Measurements from ENCODE around the gene BMP8B. TPM values are rescaled to one million over a fixed set of nuclear protein-coding genes. Genes with fewer than 3 reads are reported as not detected.

BMP8B gene
- total and polyA plus RNA-seq, 8 donors: 1.4 to 6.4 (median 3.5) TPM

- DNase-seq (no peak), FAIRE-seq (no peak), ATAC-seq (no peak)
- Histone ChIP-seq H3K36me3 (peaks cover 0 to 12% (median 0%) of the 10 kb centered on the region in 3 donors), H3K4me3 (no peak overlapping the region), H3K9me3 (no peaks in the 10 kb centered on the region), H3K27ac (no peak overlapping the region), H3K27me3 (no peaks in the 10 kb centered on the region), H3K4me1 (no peaks in the 10 kb centered on the region)
- no peak for TF ChIP-seq CTCF (IDR thresholded peaks at IDR 0.05)
- WGBS, 2 donors: 95% methylated on average over 16 of the region's 16 CpGs
- intact Hi-C loops (cut with DNase I): no loop called here
Observed at GRCh38 chr1:39760074-39761008, 28.3 kb downstream of the BMP8B start.

GRCh38 chr1:39759436-39759726 is 29.3 kb downstream of the BMP8B start:
- intact Hi-C loops (cut with DNase I): no loop called here
- H3K4me1 ChIP-seq: no peaks in the 10 kb centered on the region
- H3K27ac ChIP-seq: no peak overlapping the region
- no peak overlapping the region for H3K4me3 ChIP-seq
- no peaks in the 10 kb centered on the region for H3K27me3 ChIP-seq
- no peak for DNase-seq
- no peak for ATAC-seq
- H3K36me3 ChIP-seq: peaks cover 0 to 20% (median 0%) of the 10 kb centered on the region in 3 donors
- TF ChIP-seq CTCF (IDR thresholded peaks at IDR 0.05): no peak
- no peak for FAIRE-seq
- H3K9me3 ChIP-seq: no peaks in the 10 kb centered on the region

- no peak overlapping the region for H3K27ac ChIP-seq
- ATAC-seq (no peak), FAIRE-seq (no peak), DNase-seq (no peak)
- intact Hi-C loops (cut with DNase I): no loop called here
- no peaks in the 10 kb centered on the region for H3K4me1 ChIP-seq
- no peak for TF ChIP-seq CTCF (IDR thresholded peaks at IDR 0.05)
- no peak overlapping the region for H3K4me3 ChIP-seq
- 95% methylated on average over 16 of the region's 16 CpGs for WGBS, 2 donors
- no peaks in the 10 kb centered on the region for H3K27me3 ChIP-seq
- H3K36me3 ChIP-seq: peaks cover 0 to 26% (median 0%) of the 10 kb centered on the region in 3 donors
- no peaks in the 10 kb centered on the region for H3K9me3 ChIP-seq
Observed at GRCh38 chr1:39758556-39759435, 29.9 kb downstream of the BMP8B start.

GRCh38 chr1:39757501-39757900 is 31.2 kb downstream of the BMP8B start:
- TF ChIP-seq CTCF (IDR thresholded peaks at IDR 0.05): no peak
- no peak for DNase-seq
- intact Hi-C loops (cut with DNase I): no loop called here
- WGBS, 2 donors: 85 to 87% methylated on average over 5 of the region's 5 CpGs
- no peak overlapping the region for H3K27ac ChIP-seq
- no peaks in the 10 kb centered on the region for H3K9me3 ChIP-seq
- no peaks in the 10 kb centered on the region for H3K27me3 ChIP-seq
- no peak for ATAC-seq
- H3K36me3 ChIP-seq: peaks cover 4 to 39% (median 13%) of the 10 kb centered on the region in 3 donors
- H3K4me1 ChIP-seq: no peaks in the 10 kb centered on the region
- FAIRE-seq: no peak
- no peak overlapping the region for H3K4me3 ChIP-seq

Measured in pancreas (tissue), 10 donors.